Muscle layer of duodenum (tissue), 2 donors: ENCODE measurements around the gene LGALS1.
"Not testable (repeated sequence)": the region's sequence is repeated elsewhere in the genome, so short reads cannot be mapped to it uniquely, and the experiment has no call there.

Source experiments
- H3K27ac ChIP-seq: one replicate; pipeline ENCODE4 v1.7.0; 2013; ENCODE audit warnings: mild to moderate bottlenecking, low read length
- H3K27me3 ChIP-seq: one replicate; pipeline ENCODE4 v1.7.0; 2013; ENCODE audit warnings: low read depth, mild to moderate bottlenecking, control low read depth, low read length
- H3K36me3 ChIP-seq, 2 donors: one replicate each; pipeline ENCODE4 v1.7.0; 2013; ENCODE audit warnings: low read length in 2 of 2, control low read depth in 1 of 2, mild to moderate bottlenecking in 1 of 2; ENCODE audit not compliant: insufficient read depth in 2 of 2, control insufficient read depth in 1 of 2
- H3K4me1 ChIP-seq, 2 donors: one replicate each; pipeline ENCODE4 v1.7.0; 2013; ENCODE audit warnings: low read length in 2 of 2, mild to moderate bottlenecking in 2 of 2, control low read depth in 1 of 2, moderate library complexity in 1 of 2; ENCODE audit not compliant: insufficient read depth in 2 of 2, control insufficient read depth in 1 of 2
- H3K4me3 ChIP-seq, 2 donors: one replicate each; pipeline ENCODE4 v1.7.0; 2013; ENCODE audit warnings: low read length in 2 of 2, low read depth in 1 of 2, mild to moderate bottlenecking in 1 of 2
- H3K9me3 ChIP-seq, 2 donors: one replicate each; pipeline ENCODE4 v1.7.0; 2013; ENCODE audit warnings: low read length in 2 of 2, control low read depth in 1 of 2, mild to moderate bottlenecking in 1 of 2; ENCODE audit not compliant: control insufficient read depth in 1 of 2
- donor health status: healthy.

Gene LGALS1

DNA sequence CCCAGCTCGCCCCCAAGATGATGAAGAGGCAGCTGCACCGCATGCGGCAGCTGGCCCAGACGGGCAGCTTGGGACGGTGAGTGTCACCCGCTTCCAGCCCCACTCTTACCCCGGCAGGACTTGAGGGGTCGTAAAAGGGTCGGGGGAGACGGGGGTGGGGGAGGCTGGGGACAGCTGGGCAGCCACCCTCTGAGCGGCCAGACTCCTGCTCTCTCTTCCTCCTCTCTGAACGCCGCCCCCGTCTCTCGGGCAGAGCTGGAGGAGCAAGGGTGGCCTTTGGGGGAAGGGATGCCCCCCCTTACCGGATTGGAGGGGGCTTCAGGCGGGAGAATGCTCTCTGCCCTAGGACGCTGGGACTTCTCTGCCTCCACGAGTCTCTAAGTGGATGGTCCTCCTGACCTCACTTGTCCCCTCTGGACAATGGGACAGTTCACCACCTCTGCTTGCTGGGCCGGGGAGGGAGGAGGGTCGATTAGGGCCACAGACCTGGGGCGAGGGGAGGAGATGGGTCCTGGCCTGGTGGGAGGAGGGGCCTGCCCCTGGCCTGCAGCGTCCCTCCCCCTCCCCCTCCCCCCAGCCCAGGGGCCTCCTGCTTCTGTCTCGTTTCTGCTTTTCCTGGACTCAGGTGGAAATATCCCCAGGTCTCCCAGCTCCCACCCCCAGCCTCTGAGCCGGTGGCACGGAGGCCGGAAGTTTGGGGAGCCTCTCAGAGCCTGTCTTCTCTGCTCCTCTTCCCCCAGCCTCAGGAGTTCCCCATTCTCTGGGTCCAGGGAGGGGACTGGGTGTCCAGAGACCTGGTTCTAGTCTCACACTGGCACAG lies 35.5 kb upstream of the LGALS1 start:
- H3K9me3 ChIP-seq: no peaks in the 10 kb centered on the region
- peaks cover 8 to 34% of the 10 kb centered on the region in 2 donors for H3K4me1 ChIP-seq
- H3K27ac ChIP-seq: peak overlapping the region; percentile 79
- no peaks in the 10 kb centered on the region for H3K27me3 ChIP-seq
- peak overlapping the region; percentile 67 to 68 for H3K4me3 ChIP-seq
- peaks cover 0 to 3% of the 10 kb centered on the region in 2 donors for H3K36me3 ChIP-seq

DNA sequence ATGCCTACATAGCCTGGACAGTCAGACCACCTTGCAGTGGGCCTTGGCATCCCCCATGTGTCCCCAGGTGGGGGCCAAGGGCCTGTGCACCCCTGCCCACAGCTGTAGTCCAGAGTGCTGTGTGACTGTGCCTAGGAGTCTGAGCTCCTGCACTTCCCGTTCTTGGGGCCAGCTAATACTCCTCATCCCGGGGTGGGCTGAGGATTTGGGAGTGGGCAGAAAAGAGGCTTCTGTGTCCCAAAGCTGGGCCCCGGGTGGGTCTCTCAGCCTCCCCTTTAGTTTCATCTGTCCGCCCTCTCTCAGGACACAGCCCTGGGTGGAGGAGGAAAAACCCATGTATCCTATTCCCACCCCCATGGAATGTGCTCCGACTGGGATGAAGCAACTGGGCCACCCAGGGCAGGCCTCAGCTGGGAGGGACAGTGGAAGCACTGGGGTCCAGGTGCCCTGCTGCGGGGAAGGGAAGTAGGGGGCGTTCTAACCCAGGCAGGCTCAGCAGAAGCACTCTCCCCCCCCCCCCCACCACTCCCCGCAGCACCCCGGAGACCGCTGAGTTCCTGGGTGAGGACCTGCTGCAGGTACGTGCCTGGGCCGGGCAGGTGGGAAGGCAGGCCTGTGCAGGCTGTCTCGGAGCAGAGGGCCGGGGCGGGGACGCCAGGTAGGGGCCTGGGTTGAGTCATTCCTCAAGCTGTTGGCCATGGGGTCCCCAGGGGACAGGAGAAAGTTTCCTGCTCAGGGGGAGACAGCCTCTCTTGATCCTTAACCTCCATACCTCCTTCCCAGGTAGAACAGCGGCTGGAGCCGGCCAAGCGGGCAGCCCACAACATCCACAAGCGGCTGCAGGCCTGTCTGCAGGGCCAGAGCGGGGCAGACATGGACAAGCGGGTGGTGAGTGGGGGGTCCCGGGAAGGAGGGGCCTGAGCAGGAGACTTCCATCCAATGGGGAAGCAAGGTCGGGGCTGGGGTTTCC lies 34.6 kb upstream of the LGALS1 start:
- H3K27ac ChIP-seq: peak overlapping the region; percentile 79

DNA sequence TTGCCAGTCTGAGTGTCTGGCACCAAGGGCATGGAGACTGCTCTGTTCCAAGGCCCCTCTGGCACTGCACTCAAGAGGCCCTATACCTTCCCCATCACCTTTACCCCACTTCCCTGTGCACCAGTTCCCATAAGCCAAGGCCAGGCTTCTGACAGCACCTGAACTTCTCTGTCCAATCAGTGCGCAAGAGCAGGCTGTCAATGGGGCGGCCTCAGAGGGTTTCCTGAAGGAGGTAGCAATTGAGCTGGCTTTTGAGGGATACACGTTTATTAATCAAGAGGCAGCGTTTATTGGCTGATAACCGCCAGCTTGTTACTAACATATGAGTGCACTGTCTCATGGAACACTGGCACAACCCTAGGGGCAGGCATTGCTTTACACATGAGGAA lies 33.9 kb upstream of the LGALS1 start:
- Histone ChIP-seq H3K4me3 (no peak overlapping the region), H3K4me1 (peaks cover 4 to 28% of the 10 kb centered on the region in 2 donors), H3K36me3 (peaks cover 3 to 4% of the 10 kb centered on the region in 2 donors), H3K9me3 (no peaks in the 10 kb centered on the region), H3K27ac (peak overlapping the region; percentile 79), H3K27me3 (no peaks in the 10 kb centered on the region)

More for the DNA sequence above, 34.6 kb upstream of the LGALS1 start:
- Histone ChIP-seq H3K27me3 (no peaks in the 10 kb centered on the region), H3K9me3 (no peaks in the 10 kb centered on the region), H3K4me3 (peak overlapping the region; percentile 67 to 68), H3K4me1 (peaks cover 4 to 28% of the 10 kb centered on the region in 2 donors), H3K36me3 (peaks cover 3 to 4% of the 10 kb centered on the region in 2 donors)

DNA sequence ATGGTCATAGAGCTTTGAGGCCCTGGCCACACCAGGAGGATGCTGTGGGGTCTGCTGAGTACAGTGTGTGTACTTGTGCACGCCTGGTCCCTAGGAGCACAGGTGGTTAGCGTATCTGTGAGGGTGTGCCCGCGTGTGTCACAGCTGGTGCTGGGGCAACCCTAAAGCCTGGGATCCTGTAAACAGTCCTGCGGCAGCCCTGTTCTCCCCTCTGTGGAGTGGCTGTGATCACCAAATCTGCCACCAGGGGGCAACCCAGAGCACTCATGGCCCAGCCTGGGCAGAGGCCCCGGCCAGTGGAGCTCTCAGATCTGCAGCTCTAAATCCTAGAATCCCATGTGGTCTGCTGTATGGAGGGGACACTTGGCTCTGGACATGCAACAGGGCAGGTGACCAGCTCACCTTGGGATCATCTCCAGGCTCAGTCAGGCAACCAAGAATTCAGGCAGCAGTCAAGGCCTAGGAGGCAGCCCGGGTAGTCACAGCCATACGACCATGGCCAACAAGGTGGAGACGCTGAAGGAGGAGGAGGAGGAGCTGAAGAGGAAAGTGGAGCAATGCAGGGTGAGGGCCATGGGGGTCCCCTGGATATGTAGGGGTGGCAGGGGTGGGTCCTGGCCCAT lies 32.1 kb upstream of the LGALS1 start:
- Histone ChIP-seq H3K4me1 (peaks cover 0 to 26% of the 10 kb centered on the region in 2 donors), H3K27me3 (no peaks in the 10 kb centered on the region), H3K36me3 (peaks cover 3 to 4% of the 10 kb centered on the region in 2 donors), H3K27ac (no peak overlapping the region), H3K9me3 (no peaks in the 10 kb centered on the region), H3K4me3 (no peak overlapping the region)

DNA sequence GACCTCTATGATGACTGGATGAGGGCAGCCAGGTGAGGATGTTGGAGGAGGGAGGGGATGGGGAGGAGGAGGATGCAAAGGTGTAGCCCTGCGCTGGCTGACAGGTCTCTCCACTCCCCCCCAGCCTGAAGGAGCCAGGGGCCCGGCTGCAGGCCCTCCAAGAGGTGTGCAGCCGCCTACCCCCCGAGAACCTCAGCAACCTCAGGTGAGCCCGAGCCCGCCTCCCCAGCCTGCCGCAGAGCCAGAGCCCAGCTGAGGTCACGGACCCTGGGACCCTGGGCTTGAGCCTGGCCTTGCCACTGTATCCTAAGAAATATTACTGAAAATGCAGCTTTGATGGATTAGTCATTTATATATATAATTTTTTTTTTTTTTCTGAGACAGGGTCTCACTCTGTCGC lies 28.1 kb upstream of the LGALS1 start:
- H3K27ac ChIP-seq: no peak overlapping the region
- peaks cover 4 to 18% of the 10 kb centered on the region in 2 donors for H3K36me3 ChIP-seq
- H3K4me3 ChIP-seq: no peak overlapping the region
- peaks cover 0 to 7% of the 10 kb centered on the region in 2 donors for H3K4me1 ChIP-seq
- no peaks in the 10 kb centered on the region for H3K27me3 ChIP-seq
- no peaks in the 10 kb centered on the region for H3K9me3 ChIP-seq

DNA sequence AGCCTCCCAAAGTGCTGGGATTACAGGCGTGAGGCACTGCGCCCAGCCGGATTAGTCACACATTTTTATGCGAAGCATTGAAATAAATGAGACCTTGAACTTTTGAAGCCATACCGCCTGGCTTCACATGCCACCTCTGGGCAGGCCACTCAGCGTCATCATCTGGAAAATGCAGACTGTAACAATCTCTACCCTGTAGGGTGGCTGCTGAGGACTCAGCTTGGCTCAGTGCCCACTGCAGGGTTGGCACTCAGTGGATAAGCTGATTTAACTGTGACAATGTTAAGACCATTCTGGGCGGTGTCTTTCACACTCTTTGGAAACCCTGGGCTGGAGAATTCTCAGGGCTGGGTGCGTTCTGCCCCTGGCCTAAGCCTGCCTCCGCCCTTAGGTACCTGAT lies 27.5 kb upstream of the LGALS1 start:
- no peaks in the 10 kb centered on the region for H3K9me3 ChIP-seq
- no peaks in the 10 kb centered on the region for H3K27me3 ChIP-seq
- H3K4me1 ChIP-seq: peaks cover 0 to 7% of the 10 kb centered on the region in 2 donors
- H3K27ac ChIP-seq: no peak overlapping the region
- H3K4me3 ChIP-seq: no peak overlapping the region
- H3K36me3 ChIP-seq: peaks cover 4 to 18% of the 10 kb centered on the region in 2 donors

DNA sequence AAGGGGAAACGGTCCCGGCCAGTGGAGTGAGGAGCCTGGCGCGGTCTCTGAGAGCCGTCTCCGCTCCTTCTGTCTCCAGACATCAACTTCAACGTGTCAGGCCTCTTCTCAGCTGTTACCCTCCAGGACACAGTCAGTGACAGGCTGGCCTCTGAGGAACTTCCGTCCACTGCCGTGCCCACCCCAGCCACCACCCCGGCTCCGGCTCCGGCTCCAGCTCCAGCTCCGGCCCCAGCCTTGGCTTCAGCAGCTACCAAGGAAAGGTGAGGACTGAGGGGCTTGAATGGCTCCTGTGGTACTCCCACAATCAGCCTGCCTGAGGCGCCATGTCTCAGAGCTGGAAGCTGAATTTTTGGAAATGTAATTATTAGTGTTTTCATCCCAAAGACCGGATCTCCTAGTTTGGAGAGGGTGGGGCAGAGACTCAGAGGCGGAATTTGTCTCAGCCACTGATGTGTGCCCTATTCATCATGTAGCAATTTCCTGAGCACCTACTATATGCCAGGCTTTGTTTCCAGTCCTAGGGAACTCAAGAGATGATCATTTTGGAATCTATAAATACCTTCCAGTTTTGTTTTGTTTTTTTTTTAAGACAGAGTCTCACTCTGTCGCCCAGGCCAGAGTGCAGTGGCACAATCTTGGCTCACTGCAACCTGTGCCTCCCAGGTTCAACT lies 24.8 kb upstream of the LGALS1 start:
- no peak overlapping the region for H3K27ac ChIP-seq
- H3K4me1 ChIP-seq: no peaks in the 10 kb centered on the region
- no peaks in the 10 kb centered on the region for H3K27me3 ChIP-seq
- no peaks in the 10 kb centered on the region for H3K9me3 ChIP-seq
- H3K36me3 ChIP-seq: peaks cover 0 to 16% of the 10 kb centered on the region in 2 donors
- H3K4me3 ChIP-seq: no peak overlapping the region

DNA sequence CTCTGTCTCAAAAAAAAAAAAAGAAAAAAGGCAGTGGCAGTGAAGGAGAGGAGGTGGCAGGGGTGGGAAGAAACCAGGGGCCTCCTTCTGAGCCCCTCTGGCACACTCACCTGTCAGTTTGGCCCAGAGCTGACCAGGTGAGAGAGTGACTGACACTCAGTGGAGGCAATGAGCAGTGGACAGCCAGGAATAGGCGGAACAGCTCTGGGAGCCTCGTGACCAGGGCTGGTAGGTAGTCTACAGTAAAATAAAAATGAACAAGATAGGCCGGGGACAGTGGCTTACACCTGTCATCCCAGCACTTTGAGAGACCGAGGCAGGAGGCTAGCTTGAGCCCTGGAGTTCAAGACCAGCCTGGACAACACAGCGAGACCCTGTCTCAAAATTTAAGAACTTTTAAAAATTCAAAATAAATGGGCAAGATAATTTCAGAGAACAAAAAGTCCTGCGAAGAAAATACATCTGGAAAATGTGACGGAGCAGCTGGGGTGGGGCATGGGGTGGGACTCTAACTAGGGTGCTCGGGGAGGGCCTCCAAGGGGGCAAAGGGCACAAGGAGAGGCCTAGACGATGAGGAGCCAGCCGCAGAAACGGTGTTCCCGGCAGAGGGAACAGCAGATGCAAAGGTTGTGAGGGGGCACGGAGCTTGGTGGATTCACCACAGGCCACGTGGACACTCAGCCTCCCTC lies 20.7 kb upstream of the LGALS1 start:
- no peak overlapping the region for H3K4me3 ChIP-seq
- no peaks in the 10 kb centered on the region for H3K27me3 ChIP-seq
- H3K4me1 ChIP-seq: peaks cover 8 to 12% of the 10 kb centered on the region in 2 donors
- H3K27ac ChIP-seq: peak overlapping the region; percentile 81
- no peaks in the 10 kb centered on the region for H3K9me3 ChIP-seq
- peaks cover 0 to 15% of the 10 kb centered on the region in 2 donors for H3K36me3 ChIP-seq

DNA sequence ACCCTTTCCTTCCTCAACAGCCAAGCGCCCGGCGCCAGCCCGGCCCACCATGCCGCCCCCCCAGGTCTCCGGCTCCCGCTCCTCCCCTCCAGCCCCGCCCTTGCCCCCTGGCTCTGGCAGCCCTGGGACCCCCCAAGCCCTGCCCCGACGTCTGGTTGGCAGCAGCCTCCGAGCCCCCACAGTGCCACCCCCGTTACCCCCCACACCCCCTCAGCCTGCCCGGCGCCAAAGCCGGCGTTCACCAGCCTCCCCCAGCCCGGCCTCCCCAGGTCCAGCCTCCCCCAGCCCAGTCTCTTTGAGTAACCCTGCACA lies 20.2 kb upstream of the LGALS1 start:
- Histone ChIP-seq H3K4me3 (no peak overlapping the region), H3K27me3 (no peaks in the 10 kb centered on the region), H3K9me3 (no peaks in the 10 kb centered on the region), H3K27ac (no peak overlapping the region), H3K4me1 (peaks cover 13 to 17% of the 10 kb centered on the region in 2 donors), H3K36me3 (peaks cover 0 to 15% of the 10 kb centered on the region in 2 donors)

DNA sequence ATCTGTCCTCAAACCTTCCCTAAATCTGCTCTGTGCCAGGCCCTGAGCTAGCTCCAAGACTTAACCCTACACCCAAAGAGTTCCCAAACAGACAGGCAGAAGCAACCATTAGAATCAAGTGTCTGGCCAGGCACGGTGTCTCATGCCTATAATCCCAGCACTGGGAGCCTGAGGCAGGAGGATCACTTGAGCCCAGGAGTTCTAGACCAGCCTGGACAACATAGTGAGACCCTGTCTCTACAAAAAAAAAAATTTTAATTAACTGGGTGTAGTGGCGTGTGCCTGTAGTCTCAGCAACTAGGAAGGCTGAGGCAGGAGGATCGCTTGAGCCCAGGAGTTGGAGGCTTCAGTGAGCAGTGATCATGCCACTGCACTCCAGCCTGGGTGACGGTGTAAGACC lies 18.9 kb upstream of the LGALS1 start:
- H3K27me3 ChIP-seq, H3K9me3 ChIP-seq, H3K4me3 ChIP-seq, H3K36me3 ChIP-seq, H3K27ac ChIP-seq: not testable (repeated sequence)
- H3K4me1 ChIP-seq: peaks cover 26 to 31% of the 10 kb centered on the region in 2 donors
